HEK293T (cell line): Measurements from ENCODE around the gene FAM89A.

Experiments used
- CTCF ChIA-PET: fragments of 350-600 bp; formaldehyde crosslinking; extraction: SDS; loops from one replicate; lab custom pipeline; 2021; ENCODE audit warnings: antibody characterized with exemption, inconsistent platforms; lab: Yijun Ruan, JAX
- POLR2A ChIA-PET: fragments of 350-600 bp; formaldehyde crosslinking; extraction: SDS; loops from one replicate; lab custom pipeline; 2020; ENCODE audit warnings: antibody characterized with exemption, inconsistent platforms; lab: Yijun Ruan, JAX
- DNase-seq: peaks from one replicate; pipeline ENCODE4 v3.0.0; 2012; ENCODE audit warnings: mixed read lengths; ENCODE audit errors: extremely low spot score
- ARNT ChIP-seq: fragments of 450-650 bp; IDR thresholded peaks from 2 replicates; pipeline ENCODE4 v1.6.1; 2017; ENCODE audit warnings: mild to moderate bottlenecking
- BHLHE40 ChIP-seq: fragments of 450-650 bp; IDR thresholded peaks from 2 replicates; pipeline ENCODE4 v1.6.1; 2016; ENCODE audit warnings: mild to moderate bottlenecking, moderate library complexity, borderline replicate concordance
- CTBP1 ChIP-seq: fragments of 450-650 bp; IDR thresholded peaks from 2 replicates; pipeline ENCODE4 v1.6.1; 2016; ENCODE audit warnings: borderline replicate concordance
- ELF4 ChIP-seq: fragments of 450-650 bp; IDR thresholded peaks from 2 replicates; pipeline ENCODE4 v1.6.1; 2017; ENCODE audit warnings: antibody characterized with exemption
- FOXA1 ChIP-seq: fragments of 450-650 bp; IDR thresholded peaks from 2 replicates; pipeline ENCODE4 v1.6.1; 2016; ENCODE audit warnings: mild to moderate bottlenecking
- FOXK2 ChIP-seq: fragments of 450-650 bp; IDR thresholded peaks from 2 replicates; pipeline ENCODE4 v1.6.1; 2016; ENCODE audit warnings: mild to moderate bottlenecking
- FOXM1 ChIP-seq: fragments of 450-650 bp; IDR thresholded peaks from 2 replicates; pipeline ENCODE4 v1.6.1; 2017; ENCODE audit warnings: mild to moderate bottlenecking, borderline replicate concordance
- HDGF ChIP-seq: fragments of 450-650 bp; IDR thresholded peaks from 2 replicates; pipeline ENCODE4 v1.6.1; 2017; ENCODE audit warnings: antibody characterized with exemption, borderline replicate concordance
- L3MBTL2 ChIP-seq: fragments of 450-650 bp; conservative IDR thresholded peaks from 2 replicates; pipeline ENCODE4 v1.6.1; 2016; ENCODE audit warnings: mild to moderate bottlenecking
- LEF1 ChIP-seq: fragments of 450-650 bp; IDR thresholded peaks from 2 replicates; pipeline ENCODE4 v1.6.1; 2017; ENCODE audit warnings: mild to moderate bottlenecking, borderline replicate concordance
- NFRKB ChIP-seq: fragments of 450-650 bp; IDR thresholded peaks from 2 replicates; pipeline ENCODE4 v1.6.1; 2016; ENCODE audit warnings: mild to moderate bottlenecking, moderate library complexity
- SP1 ChIP-seq: fragments of 450-650 bp; IDR thresholded peaks from 2 replicates; pipeline ENCODE4 v1.6.1; 2017
- SUZ12 ChIP-seq: fragments of 450-650 bp; IDR thresholded peaks from 2 replicates; pipeline ENCODE4 v1.6.1; 2016; ENCODE audit warnings: mild to moderate bottlenecking
- TARDBP ChIP-seq: fragments of 450-650 bp; IDR thresholded peaks from 2 replicates; pipeline ENCODE4 v1.6.1; 2016
- ZNF384 ChIP-seq: fragments of 450-650 bp; IDR thresholded peaks from 2 replicates; pipeline ENCODE4 v1.6.1; 2016
- TF ChIP-seq, protein P1 (sequence below): fragments of 450-650 bp; IDR thresholded peaks from 2 replicates; pipeline ENCODE4 v1.6.1; 2016

FAM89A gene

DNA sequence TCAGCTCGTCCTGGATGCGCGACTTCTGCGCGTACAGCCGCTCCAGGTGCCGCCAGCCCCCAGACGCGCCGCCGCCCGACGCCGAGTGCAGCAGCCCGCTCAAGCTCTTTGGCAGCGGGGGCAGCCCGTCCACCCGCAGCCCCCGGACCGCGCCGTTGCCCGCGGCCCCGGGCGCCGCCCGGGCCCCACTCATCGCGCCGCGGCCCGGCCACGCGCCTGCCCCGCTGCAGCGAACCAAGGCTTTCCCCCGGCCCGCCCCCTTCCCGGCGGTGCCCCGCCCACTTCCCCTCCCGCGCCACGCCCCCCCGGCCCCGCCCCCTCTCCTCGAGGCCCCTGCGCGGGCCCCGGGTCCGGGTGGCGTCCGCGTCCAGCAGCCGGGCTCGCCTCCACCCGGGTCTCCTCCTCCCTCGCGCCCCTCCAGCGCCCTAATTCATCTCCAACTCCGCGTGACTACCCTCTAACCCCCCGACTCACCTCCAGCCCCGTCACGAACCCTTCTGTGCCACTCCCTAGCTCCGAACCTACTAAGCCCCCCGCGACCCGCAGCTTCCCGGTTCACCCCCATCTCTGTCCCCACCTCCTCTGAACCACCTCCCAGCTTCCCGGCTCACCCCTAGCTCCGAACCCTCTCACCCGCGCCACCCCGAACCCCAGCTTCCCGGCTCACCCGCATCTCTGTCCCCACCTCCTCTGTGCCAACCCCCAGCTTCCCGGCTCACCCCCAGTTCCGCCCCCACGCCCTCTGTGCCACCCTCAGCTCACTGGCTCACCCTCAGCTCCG is at the start of gene FAM89A:
Gene FAM89A (minus strand): TSS at position 236 of the 781 bp plus-strand sequence. CDS start 43 bp downstream, at position 193.
- ChIA-PET CTCF (no interaction called here), POLR2A (interaction anchor here (0.6 to 2.4 kb wide), 10 partner anchors 10 to 201 kb away, joined by 3 to 11 read pairs (median 4); partner anchors contain the start of genes ARV1, GNPAT and TTC13)
- peak; percentile 96 for DNase-seq
- no peak; the same call in 1 of the 2 replicates for TF ChIP-seq L3MBTL2
- 0 out of 2 replicates have a peak, but pooled peaks have one; percentile 67 for TF ChIP-seq FOXM1
- TF ChIP-seq ARNT, result no peak
- TF ChIP-seq ELF4, result no peak
- TF ChIP-seq SP1, result no peak
- TF ChIP-seq SUZ12, result no peak
- TF ChIP-seq, protein P1, sequence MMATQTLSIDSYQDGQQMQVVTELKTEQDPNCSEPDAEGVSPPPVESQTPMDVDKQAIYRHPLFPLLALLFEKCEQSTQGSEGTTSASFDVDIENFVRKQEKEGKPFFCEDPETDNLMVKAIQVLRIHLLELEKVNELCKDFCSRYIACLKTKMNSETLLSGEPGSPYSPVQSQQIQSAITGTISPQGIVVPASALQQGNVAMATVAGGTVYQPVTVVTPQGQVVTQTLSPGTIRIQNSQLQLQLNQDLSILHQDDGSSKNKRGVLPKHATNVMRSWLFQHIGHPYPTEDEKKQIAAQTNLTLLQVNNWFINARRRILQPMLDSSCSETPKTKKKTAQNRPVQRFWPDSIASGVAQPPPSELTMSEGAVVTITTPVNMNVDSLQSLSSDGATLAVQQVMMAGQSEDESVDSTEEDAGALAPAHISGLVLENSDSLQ, result no peak

DNA sequence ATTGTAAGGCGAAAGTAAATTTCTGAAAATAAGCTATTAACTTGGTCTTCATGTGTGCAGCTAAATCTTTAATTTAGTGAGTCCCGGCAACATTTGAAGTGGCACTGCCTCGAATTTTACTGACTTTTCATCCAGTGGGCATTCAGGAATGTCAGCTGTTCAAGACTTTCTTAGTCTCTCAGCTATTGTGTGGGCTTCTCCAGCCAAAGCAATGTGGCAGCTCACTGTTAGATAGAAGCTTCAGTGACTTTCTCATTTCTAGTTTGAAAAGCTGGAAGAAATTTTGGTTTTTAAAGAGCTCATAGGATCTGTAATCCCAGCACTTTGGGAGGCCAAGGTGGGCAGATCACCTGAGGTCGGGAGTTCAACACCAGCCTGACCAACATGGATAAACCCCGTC is 44.3 kb upstream of the FAM89A start:
- TF ChIP-seq SUZ12, result no peak
- TF ChIP-seq FOXA1, result no peak
- no peak for TF ChIP-seq HDGF
- no peak for TF ChIP-seq LEF1
- TF ChIP-seq, protein P1, result no peak
- no peak for TF ChIP-seq ARNT
- no peak for TF ChIP-seq SP1
- TF ChIP-seq FOXK2, result no peak
- TF ChIP-seq CTBP1, result no peak
- TF ChIP-seq L3MBTL2, result no peak
- no peak for TF ChIP-seq BHLHE40
- no peak for TF ChIP-seq TARDBP
- no peak for TF ChIP-seq ZNF384
- TF ChIP-seq FOXM1, result no peak
- no peak for TF ChIP-seq NFRKB
- no peak for TF ChIP-seq ELF4
- ChIA-PET CTCF (no interaction called here), POLR2A (interaction anchor here (1.1 kb wide), 1 partner anchor 10 kb away, joined by 4 read pairs; no protein-coding TSS in a partner anchor)
- DNase-seq, result no peak

GRCh38 chr1:231079163-231079562 is 39.1 kb upstream of the FAM89A start:
- TF ChIP-seq ZNF384 (no peak), CTBP1 (no peak), ELF4 (no peak), SUZ12 (no peak), BHLHE40 (no peak), FOXM1 (no peak), L3MBTL2 (no peak)
- DNase-seq, result no peak
- CTCF ChIA-PET, result no interaction called here
- POLR2A ChIA-PET, result interaction anchor here (0.6 kb wide), 1 partner anchor 1206 kb away, joined by 3 read pairs; no protein-coding TSS in a partner anchor

DNA sequence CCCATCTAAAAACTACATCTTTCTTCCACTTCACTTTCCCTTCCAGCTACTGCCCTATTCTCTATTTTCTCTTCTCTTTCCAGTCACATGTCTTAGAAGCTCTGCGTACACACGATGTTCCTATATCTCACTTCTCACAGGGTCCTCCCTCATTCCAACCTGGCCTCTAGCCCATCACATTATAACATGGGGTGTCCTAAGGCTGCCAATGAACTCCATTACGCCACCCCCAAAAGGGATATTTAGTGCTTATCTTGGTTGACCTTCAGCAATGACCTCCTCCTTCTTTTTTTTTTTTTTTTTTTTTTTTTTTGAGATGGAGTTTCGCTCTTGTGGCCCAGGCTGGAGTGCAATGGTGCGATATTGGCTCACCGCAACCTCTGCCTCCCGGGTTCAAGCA is 38.2 kb upstream of the FAM89A start:
- DNase-seq, result no peak
- POLR2A ChIA-PET, result no interaction called here
- CTCF ChIA-PET, result no interaction called here
- TF ChIP-seq TARDBP (no peak), ZNF384 (no peak), L3MBTL2 (no peak), NFRKB (no peak), LEF1 (no peak), BHLHE40 (no peak), FOXM1 (no peak), ARNT (no peak), CTBP1 (no peak), FOXK2 (no peak)
- TF ChIP-seq, protein P1, result no peak

GRCh38 chr1:231076802-231077201 is 36.7 kb upstream of the FAM89A start:
- ChIA-PET CTCF (no interaction called here), POLR2A (no interaction called here)
- DNase-seq, result no peak
- TF ChIP-seq, protein P1, result no peak
- TF ChIP-seq NFRKB, result no peak

GRCh38 chr1:231075497-231075896 is 35.4 kb upstream of the FAM89A start:
- POLR2A ChIA-PET, result no interaction called here
- no peak for DNase-seq
- TF ChIP-seq ARNT (no peak), HDGF (no peak), FOXM1 (no peak), LEF1 (no peak), L3MBTL2 (no peak), BHLHE40 (no peak), CTBP1 (no peak), ZNF384 (no peak), FOXK2 (no peak), TARDBP (no peak), ELF4 (no peak), NFRKB (no peak), SUZ12 (no peak)
- CTCF ChIA-PET, result interaction anchor here (1.1 kb wide), 1 partner anchor 10 kb away, joined by 3 read pairs; no protein-coding TSS in a partner anchor
